Esophagus squamous epithelium (tissue), 5 donors: ENCODE measurements around the gene MELK. TPM values are rescaled to one million over a fixed set of nuclear protein-coding genes. Genes with fewer than 3 reads are reported as not detected.

Experiments
- DNase-seq: peaks from one replicate; lab custom pipeline; 2025; lab: John Stamatoyannopoulos, UW
- H3K27ac ChIP-seq, 4 donors: fragments of 200-600 bp; sonication (generic); one replicate each; pipeline ENCODE4 v1.5.1; 2016 to 2019; ENCODE audit warnings: mild to moderate bottlenecking in 1 of 4
- H3K27me3 ChIP-seq, 4 donors: fragments of 200-600 bp; sonication (generic); 1 replicate in 3 of 4; 2 replicates in 1 of 4; pipeline versions ENCODE4 v1.5.1 to v1.6.0; 2017 to 2021; ENCODE audit warnings: antibody characterized with exemption in 1 of 4
- H3K36me3 ChIP-seq, 3 donors: fragments of 200-600 bp; sonication (generic); one replicate each; pipeline ENCODE4 v1.5.1; 2016 to 2019
- H3K4me1 ChIP-seq, 3 donors: fragments of 200-600 bp; sonication (generic); one replicate each; pipeline ENCODE4 v1.5.1; 2017 to 2019
- H3K4me3 ChIP-seq, 4 donors: fragments of 200-600 bp; sonication (generic); 1 replicate in 3 of 4; 2 replicates in 1 of 4; pipeline ENCODE4 v1.5.1; 2016 to 2019; ENCODE audit warnings: mild to moderate bottlenecking in 2 of 4, moderate library complexity in 1 of 4
- H3K9me3 ChIP-seq, 3 donors: fragments of 200-600 bp; sonication (generic); one replicate each; pipeline ENCODE4 v1.5.1; 2016 to 2019
- CTCF ChIP-seq, 6 experiments: fragments of 450-650 bp in 4 of 6; fragments of 200-600 bp in 2 of 6; sonication (generic) in 2 of 6; IDR thresholded peaks; one replicate each; pipeline ENCODE4 v1.5.1; 2016 to 2019; ENCODE audit warnings: antibody characterized with exemption in 6 of 6, mild to moderate bottlenecking in 4 of 6, moderate library complexity in 4 of 6
- POLR2A ChIP-seq, 4 donors: fragments of 450-650 bp; IDR thresholded peaks; one replicate each; pipeline ENCODE4 v1.6.1; 2017; ENCODE audit warnings: antibody characterized with exemption in 4 of 4, mild to moderate bottlenecking in 4 of 4, moderate library complexity in 3 of 4
- WGBS, 2 donors: methylation state at CpG; one replicate each; pipeline ENCODE4 v1.1.5; 2018; 5-methylcytosine and 5-hydroxymethylcytosine counted together
- intact Hi-C: fragments of 100-400 bp; cut with DNase I; formaldehyde crosslinking; loops from one replicate; pipeline ENCODE4 v1.15.0; 2022
- total RNA-seq, 4 donors: library from RNA; depleted of rRNA; stranded (reverse); fragments of >200 nt; gene quantifications; one replicate each; pipeline ENCODE4 v1.1.0, GENCODE V29; 2016
- donor health status: DM: yes; HTN: yes; CAD: no.

The MELK gene
- total RNA-seq, 4 donors from 2014 or later = 5.0 to 21.1 (median 12.4) TPM

- no peak overlapping the region for H3K27ac ChIP-seq
- peaks cover 0 to 6% (median 0%) of the 10 kb centered on the region in 3 donors for H3K36me3 ChIP-seq
- TF ChIP-seq CTCF (IDR thresholded peaks at IDR 0.05) (peak in 4 of 6 experiments; percentile 19 to 62 (median 34)), POLR2A (IDR thresholded peaks at IDR 0.05) (no peak)
- no peak for DNase-seq
- WGBS, 2 donors = 88 to 92% methylated on average over 2 of the region's 2 CpGs
- H3K4me3 ChIP-seq = no peak overlapping the region
- H3K9me3 ChIP-seq = no peaks in the 10 kb centered on the region
- H3K4me1 ChIP-seq = peaks cover 0 to 9% (median 0%) of the 10 kb centered on the region in 3 donors
- intact Hi-C loops = no loop called here
- no peaks in the 10 kb centered on the region for H3K27me3 ChIP-seq
Measured at GRCh38 chr9:36597412-36598178, 24.9 kb downstream of the MELK start.

DNA sequence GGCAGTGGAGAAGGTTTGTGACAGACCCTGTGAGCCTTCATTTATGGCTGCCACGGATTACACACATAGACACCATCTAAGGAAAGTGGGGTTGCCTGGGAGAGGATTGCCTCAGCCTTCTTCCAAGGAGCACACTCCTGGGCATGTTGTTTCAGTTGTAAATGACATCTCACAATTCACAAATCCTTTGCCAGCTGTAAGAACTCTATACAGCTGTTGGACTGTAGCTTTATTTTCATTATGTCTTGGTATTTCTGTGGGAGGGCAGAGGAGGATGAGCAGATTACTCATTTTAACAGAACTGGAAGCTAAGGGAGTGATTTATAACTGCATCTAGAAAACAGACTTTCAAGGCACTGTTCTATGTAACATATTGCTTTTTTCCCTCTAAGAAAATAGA lies 25.6 kb downstream of the MELK start:
- no peak for DNase-seq
- Histone ChIP-seq H3K9me3 (no peaks in the 10 kb centered on the region), H3K27me3 (no peaks in the 10 kb centered on the region), H3K4me1 (peaks cover 0 to 6% (median 0%) of the 10 kb centered on the region in 3 donors), H3K36me3 (peaks cover 0 to 6% (median 0%) of the 10 kb centered on the region in 3 donors), H3K27ac (no peak overlapping the region), H3K4me3 (no peak overlapping the region)
- intact Hi-C loops = no loop called here
- 73 to 75% methylated on average over 1 of the region's 1 CpG for WGBS, 2 donors
- TF ChIP-seq CTCF (IDR thresholded peaks at IDR 0.05) = no peak
- TF ChIP-seq POLR2A (IDR thresholded peaks at IDR 0.05) = no peak

DNA sequence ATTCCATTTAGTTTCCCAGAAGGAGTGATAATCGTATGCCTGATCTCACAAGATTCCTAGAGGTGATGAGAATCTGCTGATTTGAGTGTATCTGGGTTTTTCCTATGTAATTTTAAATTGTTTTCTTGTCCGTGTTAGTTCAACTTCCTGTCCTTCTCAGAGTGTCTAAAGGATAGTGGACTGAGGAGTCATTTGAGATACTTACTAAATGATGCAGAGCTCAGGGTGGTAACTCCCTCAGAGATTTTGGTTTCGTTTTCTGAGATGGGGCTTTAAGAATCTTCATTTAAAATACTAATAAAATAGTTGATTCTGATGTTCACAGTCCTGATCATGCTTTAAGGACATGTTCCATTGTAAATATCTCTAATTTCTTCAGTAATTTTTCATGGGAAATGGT lies 30.3 kb downstream of the MELK start:
- Histone ChIP-seq H3K9me3 (no peaks in the 10 kb centered on the region), H3K27me3 (no peaks in the 10 kb centered on the region), H3K4me1 (no peaks in the 10 kb centered on the region), H3K4me3 (no peak overlapping the region), H3K27ac (no peak overlapping the region), H3K36me3 (peaks cover 0 to 18% (median 0%) of the 10 kb centered on the region in 3 donors)
- TF ChIP-seq CTCF (IDR thresholded peaks at IDR 0.05) = no peak
- intact Hi-C loops = no loop called here
- no peak for DNase-seq
- WGBS, 2 donors = 66 to 78% methylated on average over 3 of the region's 3 CpGs

DNA sequence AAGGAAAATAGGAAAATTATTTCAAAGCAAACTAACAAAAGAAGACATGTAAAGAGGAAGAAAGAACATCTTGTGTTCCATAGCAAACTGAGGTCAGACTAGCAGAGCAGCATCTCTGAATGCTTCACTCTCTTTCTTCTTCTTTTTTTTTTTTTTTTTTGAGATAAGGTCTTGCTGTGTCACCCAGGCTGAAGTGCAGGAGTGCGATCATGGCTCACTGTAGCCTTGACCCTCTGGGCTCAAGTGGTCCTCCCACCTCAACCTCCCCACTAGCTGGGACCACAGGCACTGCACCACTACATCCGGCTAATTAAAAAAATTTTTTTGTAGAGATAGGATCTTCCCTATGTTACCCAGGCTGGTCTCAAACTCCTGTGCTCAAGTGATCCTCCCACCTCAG lies 36.6 kb downstream of the MELK start:
- H3K27ac ChIP-seq = no peak overlapping the region
- 95 to 100% methylated on average over 2 of the region's 2 CpGs for WGBS, 2 donors
- no peaks in the 10 kb centered on the region for H3K27me3 ChIP-seq
- TF ChIP-seq CTCF (IDR thresholded peaks at IDR 0.05) = no peak
- TF ChIP-seq POLR2A (IDR thresholded peaks at IDR 0.05) = no peak
- H3K9me3 ChIP-seq = no peaks in the 10 kb centered on the region
- intact Hi-C loops = no loop called here
- H3K4me3 ChIP-seq = no peak overlapping the region
- DNase-seq = no peak
- H3K4me1 ChIP-seq = no peaks in the 10 kb centered on the region
- peaks cover 0 to 12% (median 0%) of the 10 kb centered on the region in 3 donors for H3K36me3 ChIP-seq

DNA sequence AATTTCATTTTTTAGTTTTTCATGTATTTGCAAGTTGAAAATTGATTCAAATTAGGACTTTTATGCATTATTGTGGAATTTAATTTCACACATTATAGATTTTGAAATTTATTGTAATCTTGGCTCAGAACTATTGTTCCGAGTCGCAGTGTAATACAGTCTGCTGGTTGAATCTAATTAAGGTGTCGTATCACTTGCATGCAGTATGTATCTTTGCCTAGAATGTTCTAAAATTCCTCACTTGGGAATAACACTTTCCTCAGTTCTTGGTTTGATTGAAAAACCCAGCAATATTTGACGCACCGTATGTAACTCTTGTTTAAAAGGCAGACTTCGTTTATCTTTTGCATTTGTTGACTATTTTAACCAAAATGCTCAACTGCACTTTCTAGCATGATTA lies 49.4 kb downstream of the MELK start:
- intact Hi-C loops = no loop called here
- 95 to 96% methylated on average over 6 of the region's 6 CpGs for WGBS, 2 donors
- Histone ChIP-seq H3K27me3 (no peaks in the 10 kb centered on the region), H3K36me3 (no peaks in the 10 kb centered on the region), H3K4me3 (no peak overlapping the region), H3K27ac (no peak overlapping the region), H3K4me1 (peaks cover 0 to 13% (median 0%) of the 10 kb centered on the region in 3 donors), H3K9me3 (no peaks in the 10 kb centered on the region)
- DNase-seq = no peak
- no peak for TF ChIP-seq CTCF (IDR thresholded peaks at IDR 0.05)
